Measurements from ENCODE around the gene MMD. TPM values are rescaled to one million over a fixed set of nuclear protein-coding genes. Genes with fewer than 3 reads are reported as not detected.

Gene MMD
- total and polyA plus RNA-seq, 2 of the 13 experiments (the other 11 are each of a cell fraction or from before 2014, with no cell fraction given) = 121 to 225 TPM

DNA sequence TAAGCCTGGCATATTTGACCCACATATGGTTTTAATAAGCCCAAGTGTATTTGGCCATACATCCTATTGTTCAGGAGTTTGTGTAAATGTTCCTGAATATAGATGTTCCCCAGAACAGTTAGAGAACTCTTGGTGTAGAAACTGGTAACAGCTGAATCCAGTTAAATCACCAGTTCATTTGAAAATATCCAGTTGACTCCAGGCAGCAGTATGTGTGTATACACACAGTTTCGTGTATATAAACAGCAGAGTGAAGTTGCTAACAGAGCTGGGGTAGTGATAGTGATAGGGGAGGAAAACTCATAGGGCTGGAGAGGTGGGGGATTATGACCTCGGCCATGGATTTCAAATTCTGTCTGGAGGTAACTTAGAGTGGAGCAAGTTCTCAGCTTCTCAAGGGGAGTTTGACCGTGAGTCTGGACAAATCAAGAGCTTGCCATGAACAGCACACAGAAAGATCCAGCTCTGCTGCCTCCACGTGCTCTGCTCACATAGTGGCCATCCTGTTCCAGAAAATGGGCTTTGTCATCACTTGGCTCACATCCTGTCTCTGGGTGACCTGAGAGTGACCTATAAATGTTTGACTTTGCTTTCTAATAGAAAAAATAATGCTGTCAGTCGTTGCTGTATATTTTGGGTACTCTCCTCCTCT lies 30.6 kb upstream of the MMD start (continued):
- no peak for TF ChIP-seq HMG20B (CRISPR knock-in tag; conservative IDR thresholded peaks at IDR 0.05)
- TF ChIP-seq ZNF614 (CRISPR knock-in tag; IDR thresholded peaks at IDR 0.05; ENCODE audit: borderline replicate concordance) = no peak
- TF ChIP-seq, protein P1, sequence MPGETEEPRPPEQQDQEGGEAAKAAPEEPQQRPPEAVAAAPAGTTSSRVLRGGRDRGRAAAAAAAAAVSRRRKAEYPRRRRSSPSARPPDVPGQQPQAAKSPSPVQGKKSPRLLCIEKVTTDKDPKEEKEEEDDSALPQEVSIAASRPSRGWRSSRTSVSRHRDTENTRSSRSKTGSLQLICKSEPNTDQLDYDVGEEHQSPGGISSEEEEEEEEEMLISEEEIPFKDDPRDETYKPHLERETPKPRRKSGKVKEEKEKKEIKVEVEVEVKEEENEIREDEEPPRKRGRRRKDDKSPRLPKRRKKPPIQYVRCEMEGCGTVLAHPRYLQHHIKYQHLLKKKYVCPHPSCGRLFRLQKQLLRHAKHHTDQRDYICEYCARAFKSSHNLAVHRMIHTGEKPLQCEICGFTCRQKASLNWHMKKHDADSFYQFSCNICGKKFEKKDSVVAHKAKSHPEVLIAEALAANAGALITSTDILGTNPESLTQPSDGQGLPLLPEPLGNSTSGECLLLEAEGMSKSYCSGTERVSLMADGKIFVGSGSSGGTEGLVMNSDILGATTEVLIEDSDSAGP (CRISPR knock-in tag; IDR thresholded peaks at IDR 0.05; ENCODE audit: borderline replicate concordance) = no peak
- no peak for TF ChIP-seq ZNF772 (CRISPR knock-in tag; IDR thresholded peaks at IDR 0.05)
- TF ChIP-seq ZEB1 (IDR thresholded peaks at IDR 0.05; ENCODE audit: insufficient replicate concordance, low read depth) = no peak
- no peak for TF ChIP-seq HBP1 (CRISPR knock-in tag; IDR thresholded peaks at IDR 0.05; ENCODE audit: low read depth)
- 0 out of 2 replicates have a peak, but pooled peaks have one; percentile 53 for TF ChIP-seq SIX4 (CRISPR knock-in tag; IDR thresholded peaks at IDR 0.05)
- peak; percentile 88; the same call in 1 of the 2 replicates for TF ChIP-seq ZNF205 (CRISPR knock-in tag; IDR thresholded peaks at IDR 0.05)
- TF ChIP-seq, protein P2, sequence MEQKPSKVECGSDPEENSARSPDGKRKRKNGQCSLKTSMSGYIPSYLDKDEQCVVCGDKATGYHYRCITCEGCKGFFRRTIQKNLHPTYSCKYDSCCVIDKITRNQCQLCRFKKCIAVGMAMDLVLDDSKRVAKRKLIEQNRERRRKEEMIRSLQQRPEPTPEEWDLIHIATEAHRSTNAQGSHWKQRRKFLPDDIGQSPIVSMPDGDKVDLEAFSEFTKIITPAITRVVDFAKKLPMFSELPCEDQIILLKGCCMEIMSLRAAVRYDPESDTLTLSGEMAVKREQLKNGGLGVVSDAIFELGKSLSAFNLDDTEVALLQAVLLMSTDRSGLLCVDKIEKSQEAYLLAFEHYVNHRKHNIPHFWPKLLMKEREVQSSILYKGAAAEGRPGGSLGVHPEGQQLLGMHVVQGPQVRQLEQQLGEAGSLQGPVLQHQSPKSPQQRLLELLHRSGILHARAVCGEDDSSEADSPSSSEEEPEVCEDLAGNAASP (CRISPR knock-in tag; IDR thresholded peaks at IDR 0.05; ENCODE audit: borderline replicate concordance) = peak; percentile 87
- peak; percentile 31; the same call in 1 of the 2 replicates for TF ChIP-seq TAF1 (CRISPR knock-in tag; IDR thresholded peaks at IDR 0.05)
- TF ChIP-seq ZNF781 (CRISPR knock-in tag; IDR thresholded peaks at IDR 0.05; ENCODE audit: borderline replicate concordance, not compliant biosample characterization) = peak; percentile 34
- no peak for TF ChIP-seq DNMT3B (CRISPR knock-in tag; conservative IDR thresholded peaks at IDR 0.05)
- TF ChIP-seq ZNF33A (CRISPR knock-in tag; IDR thresholded peaks at IDR 0.05; ENCODE audit: borderline replicate concordance) = no peak
- TF ChIP-seq, protein P3, sequence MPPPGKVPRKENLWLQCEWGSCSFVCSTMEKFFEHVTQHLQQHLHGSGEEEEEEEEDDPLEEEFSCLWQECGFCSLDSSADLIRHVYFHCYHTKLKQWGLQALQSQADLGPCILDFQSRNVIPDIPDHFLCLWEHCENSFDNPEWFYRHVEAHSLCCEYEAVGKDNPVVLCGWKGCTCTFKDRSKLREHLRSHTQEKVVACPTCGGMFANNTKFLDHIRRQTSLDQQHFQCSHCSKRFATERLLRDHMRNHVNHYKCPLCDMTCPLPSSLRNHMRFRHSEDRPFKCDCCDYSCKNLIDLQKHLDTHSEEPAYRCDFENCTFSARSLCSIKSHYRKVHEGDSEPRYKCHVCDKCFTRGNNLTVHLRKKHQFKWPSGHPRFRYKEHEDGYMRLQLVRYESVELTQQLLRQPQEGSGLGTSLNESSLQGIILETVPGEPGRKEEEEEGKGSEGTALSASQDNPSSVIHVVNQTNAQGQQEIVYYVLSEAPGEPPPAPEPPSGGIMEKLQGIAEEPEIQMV (CRISPR knock-in tag; IDR thresholded peaks at IDR 0.05; ENCODE audit: low read depth) = no peak
- no peak for TF ChIP-seq ZNF207 (IDR thresholded peaks at IDR 0.05; ENCODE audit: borderline replicate concordance)
- TF ChIP-seq HNRNPK (IDR thresholded peaks at IDR 0.05; ENCODE audit: low read depth, low read length, poor library complexity, severe bottlenecking) = no peak
- TF ChIP-seq, protein P4, sequence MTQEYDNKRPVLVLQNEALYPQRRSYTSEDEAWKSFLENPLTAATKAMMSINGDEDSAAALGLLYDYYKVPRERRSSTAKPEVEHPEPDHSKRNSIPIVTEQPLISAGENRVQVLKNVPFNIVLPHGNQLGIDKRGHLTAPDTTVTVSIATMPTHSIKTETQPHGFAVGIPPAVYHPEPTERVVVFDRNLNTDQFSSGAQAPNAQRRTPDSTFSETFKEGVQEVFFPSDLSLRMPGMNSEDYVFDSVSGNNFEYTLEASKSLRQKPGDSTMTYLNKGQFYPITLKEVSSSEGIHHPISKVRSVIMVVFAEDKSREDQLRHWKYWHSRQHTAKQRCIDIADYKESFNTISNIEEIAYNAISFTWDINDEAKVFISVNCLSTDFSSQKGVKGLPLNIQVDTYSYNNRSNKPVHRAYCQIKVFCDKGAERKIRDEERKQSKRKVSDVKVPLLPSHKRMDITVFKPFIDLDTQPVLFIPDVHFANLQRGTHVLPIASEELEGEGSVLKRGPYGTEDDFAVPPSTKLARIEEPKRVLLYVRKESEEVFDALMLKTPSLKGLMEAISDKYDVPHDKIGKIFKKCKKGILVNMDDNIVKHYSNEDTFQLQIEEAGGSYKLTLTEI (CRISPR knock-in tag; conservative IDR thresholded peaks at IDR 0.05) = no peak
- TF ChIP-seq HDAC6 (IDR thresholded peaks at IDR 0.05; ENCODE audit: low read depth, low read length) = no peak
- TF ChIP-seq ZNF891 (CRISPR knock-in tag; IDR thresholded peaks at IDR 0.05) = no peak
- TF ChIP-seq ATF2 (CRISPR knock-in tag; IDR thresholded peaks at IDR 0.05) = no peak
